ENCODE data around the gene ERGIC3.

ERGIC3 gene

GRCh38 chr20:35559042-35559693 is 17.3 kb downstream of the ERGIC3 start:
- no peak for DNase-seq (ENCODE audit: extremely low spot score, insufficient read length, low read depth)
- no peak for FAIRE-seq

GRCh38 chr20:35560105-35560511 is 18.2 kb downstream of the ERGIC3 start:
- no peak for FAIRE-seq
- no peak for DNase-seq (ENCODE audit: extremely low spot score, insufficient read length, low read depth)

DNA sequence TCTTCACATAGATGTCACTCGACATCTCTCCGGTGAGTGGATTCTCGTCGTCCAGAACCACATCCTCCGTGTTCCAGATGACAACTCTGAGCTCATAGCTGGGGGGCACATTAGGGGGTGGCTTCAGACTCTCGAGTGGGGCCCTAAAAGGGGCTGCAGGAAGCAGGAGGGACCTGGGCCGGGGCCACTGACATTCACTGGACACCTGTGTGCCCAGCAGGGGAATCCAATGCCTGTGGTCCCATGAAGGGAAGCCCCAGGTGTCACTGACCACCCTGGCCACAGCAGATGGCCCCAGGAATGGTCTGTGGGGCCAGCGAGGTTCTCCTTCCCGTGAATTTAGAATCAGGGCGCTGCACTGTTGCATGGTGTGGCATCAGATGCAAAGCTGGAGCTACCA is 18.7 kb downstream of the ERGIC3 start:
- DNase-seq (ENCODE audit: extremely low spot score, insufficient read length, low read depth) (no peak), FAIRE-seq (no peak)

- FAIRE-seq = no peak
These were observed 19.4 kb downstream of the ERGIC3 start for GRCh38 chr20:35561268-35561667.

DNA sequence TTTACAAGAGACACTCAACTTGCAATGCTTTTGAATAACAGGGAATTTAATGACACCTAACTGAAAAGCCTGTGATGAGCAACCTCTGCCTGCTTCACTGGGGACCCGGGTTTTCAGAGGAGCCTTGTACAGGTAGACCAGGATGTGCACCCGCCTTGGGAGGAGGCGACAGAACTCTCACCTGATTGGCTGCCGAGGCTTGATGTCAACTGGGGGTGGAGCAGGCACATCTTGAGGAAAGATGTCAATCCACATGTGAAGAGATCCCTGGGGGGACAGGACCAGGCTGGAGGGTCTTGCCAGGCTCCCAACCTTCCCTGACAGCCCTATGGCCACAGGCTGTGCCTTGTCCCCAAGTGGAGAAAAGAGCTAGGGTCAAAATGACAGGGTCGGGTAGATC is 19.8 kb downstream of the ERGIC3 start:
- FAIRE-seq (no peak), DNase-seq (ENCODE audit: extremely low spot score, insufficient read length, low read depth) (no peak)

More at GRCh38 chr20:35561268-35561667, 19.4 kb downstream of the ERGIC3 start:
- no peak for DNase-seq (ENCODE audit: extremely low spot score, insufficient read length, low read depth)

- DNase-seq (ENCODE audit: extremely low spot score, insufficient read length, low read depth) (no peak), FAIRE-seq (no peak)
These were observed 20.7 kb downstream of the ERGIC3 start for GRCh38 chr20:35562541-35563110.

DNA sequence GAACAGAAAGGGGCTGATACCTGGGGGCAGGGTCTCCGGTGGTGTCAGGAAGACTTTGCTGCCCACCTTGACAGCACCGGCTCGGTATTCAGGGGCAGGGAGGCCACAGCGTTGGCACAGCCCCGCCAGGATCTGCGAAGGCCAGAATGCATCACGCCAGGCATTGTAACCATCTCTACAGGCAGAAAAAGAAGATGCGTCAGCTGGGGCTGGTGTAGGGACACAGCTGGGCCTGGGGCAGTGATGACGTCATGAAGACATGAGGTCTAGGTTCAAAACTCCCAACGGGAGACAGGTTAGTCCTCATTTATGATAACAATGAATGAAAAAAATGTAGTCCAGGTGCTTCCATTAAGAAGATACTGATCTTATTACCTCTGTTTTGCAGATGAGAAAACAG is 22.0 kb downstream of the ERGIC3 start:
- DNase-seq (ENCODE audit: extremely low spot score, insufficient read length, low read depth) (no peak), FAIRE-seq (no peak)

DNA sequence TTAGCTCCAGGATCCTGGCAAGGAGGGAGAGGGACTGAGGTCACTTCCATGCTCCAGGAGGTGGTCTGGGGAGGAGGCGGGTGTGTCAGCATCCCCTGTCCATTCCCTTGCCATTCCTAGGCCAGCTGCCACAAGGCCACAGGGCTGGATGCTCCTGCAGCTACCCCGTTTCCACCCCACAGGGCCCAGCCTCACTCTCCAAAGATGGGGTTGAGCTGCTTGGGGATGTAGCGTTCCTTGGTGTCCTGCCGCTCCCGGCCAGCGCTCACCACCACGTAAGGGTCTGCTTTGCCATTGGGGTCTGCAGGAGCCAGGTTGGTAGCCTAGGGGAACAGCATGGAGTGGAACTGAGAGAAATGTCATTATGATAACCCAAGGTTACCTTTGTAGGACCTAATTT is 23.0 kb downstream of the ERGIC3 start:
- DNase-seq (ENCODE audit: extremely low spot score, insufficient read length, low read depth) = no peak
- FAIRE-seq = no peak

DNA sequence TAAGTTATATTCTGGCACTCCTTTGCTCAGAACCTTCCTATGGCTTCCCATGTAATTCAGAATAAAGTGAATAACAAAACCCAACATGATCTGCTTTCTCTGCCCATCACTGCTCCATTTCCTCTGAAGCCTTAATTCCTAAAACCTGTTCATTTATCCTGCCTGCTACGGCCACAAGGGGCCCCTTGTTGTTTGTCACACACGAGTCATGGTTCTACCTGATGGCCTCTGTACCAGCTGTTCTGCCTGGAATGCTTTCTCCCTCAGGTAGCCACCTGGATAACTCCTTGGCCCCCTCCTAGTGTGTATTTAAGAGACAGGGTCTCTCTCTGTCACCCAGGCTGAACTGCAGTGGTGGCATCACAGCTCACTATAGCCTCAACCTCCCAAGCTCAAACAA is 26.8 kb downstream of the ERGIC3 start:
- DNase-seq (ENCODE audit: extremely low spot score, insufficient read length, low read depth) (no peak), FAIRE-seq (no peak)

- no peak for FAIRE-seq
- DNase-seq (ENCODE audit: extremely low spot score, insufficient read length, low read depth) = no peak
These were observed 29.7 kb downstream of the ERGIC3 start for GRCh38 chr20:35571555-35571954.

DNA sequence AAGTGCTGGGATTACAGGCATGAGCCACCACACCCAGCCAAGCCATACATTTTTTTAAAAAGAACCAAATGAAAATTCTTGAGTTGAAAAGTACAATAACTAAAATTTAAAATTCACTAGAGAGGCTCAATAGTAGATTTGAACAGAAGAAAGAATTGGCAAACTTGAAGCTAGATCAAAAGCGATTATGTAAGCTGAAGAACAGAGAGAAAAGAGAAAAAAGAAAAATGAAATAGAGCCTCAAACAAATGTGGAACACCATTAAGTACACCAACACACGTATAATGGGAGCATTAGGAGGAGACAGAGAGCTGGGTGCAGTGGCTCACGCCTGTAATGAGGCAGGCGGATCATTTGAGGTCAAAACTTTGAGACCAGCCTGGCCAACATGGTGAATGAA is 31.0 kb downstream of the ERGIC3 start:
- no peak for FAIRE-seq
- DNase-seq (ENCODE audit: extremely low spot score, insufficient read length, low read depth) = no peak

DNA sequence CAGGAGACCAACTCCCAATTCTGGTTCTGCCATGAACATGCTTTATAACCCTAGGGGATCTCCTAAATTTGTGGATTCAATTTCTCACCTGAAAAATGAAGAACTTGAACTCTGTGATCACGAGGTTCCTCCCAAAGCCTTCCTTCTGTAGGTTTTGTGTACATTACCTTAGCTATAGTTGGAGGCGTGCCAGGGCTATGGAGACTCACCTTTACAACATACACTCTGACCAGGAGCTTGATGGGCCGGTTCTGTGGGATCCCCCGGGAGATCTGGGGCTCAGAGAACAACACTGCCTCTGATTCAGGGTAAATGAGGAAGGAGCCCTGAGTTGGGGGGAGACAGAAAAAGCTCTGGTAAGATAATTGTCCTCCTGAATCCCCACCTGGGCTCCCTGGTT is 34.1 kb downstream of the ERGIC3 start:
- no peak for DNase-seq (ENCODE audit: extremely low spot score, insufficient read length, low read depth)
- FAIRE-seq = no peak

- no peak for FAIRE-seq
- DNase-seq (ENCODE audit: extremely low spot score, insufficient read length, low read depth) = no peak
These were observed 34.9 kb downstream of the ERGIC3 start for GRCh38 chr20:35576816-35577215.

DNA sequence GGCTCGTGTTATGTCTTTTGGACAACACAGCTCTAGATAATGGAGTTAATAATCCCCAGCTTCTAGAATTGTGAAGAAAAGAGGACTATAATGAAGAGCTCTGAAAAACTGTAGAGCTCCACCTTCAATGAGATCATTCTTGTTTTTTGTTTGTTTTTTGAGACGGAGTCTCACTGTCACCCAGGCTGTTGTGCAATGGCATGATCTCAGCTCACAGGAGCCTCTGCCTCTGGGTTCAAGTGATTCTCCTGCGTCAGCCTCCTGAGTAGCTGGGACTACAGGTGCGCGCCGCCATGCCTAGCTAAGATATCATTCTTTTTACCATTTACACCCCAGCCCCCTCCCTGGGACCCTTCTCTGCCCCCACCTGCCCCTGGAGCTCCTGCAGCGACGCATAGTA is 36.6 kb downstream of the ERGIC3 start:
- no peak for DNase-seq (ENCODE audit: extremely low spot score, insufficient read length, low read depth)
- FAIRE-seq = no peak

DNA sequence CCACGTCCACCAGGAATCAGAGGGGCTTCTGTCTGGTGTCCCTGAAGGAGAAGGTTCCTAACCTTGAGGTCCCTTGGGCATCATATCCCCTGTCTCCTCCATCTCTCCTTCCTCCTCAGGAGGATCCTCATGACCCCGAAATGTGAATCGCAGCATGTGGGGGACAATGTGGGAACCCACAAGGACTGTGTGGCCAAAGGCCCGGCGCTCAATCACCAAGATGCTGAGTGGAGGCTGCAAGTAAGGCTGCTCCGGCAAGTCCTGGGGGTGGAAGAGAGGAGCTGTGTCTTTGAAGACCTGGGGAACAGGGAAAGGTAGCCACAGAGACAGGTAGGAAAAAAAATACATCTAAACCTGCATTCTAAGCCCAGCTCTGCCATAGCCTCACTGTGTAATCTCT is 37.3 kb downstream of the ERGIC3 start:
- FAIRE-seq (no peak), DNase-seq (ENCODE audit: extremely low spot score, insufficient read length, low read depth) (no peak)

- no peak for FAIRE-seq
- DNase-seq (ENCODE audit: extremely low spot score, insufficient read length, low read depth) = no peak
These were observed 40.3 kb downstream of the ERGIC3 start for GRCh38 chr20:35582131-35582530.

- FAIRE-seq (no peak), DNase-seq (ENCODE audit: extremely low spot score, insufficient read length, low read depth) (no peak)
These were observed 41.0 kb downstream of the ERGIC3 start for GRCh38 chr20:35582741-35583404.

GRCh38 chr20:35583636-35584560 is 42.0 kb downstream of the ERGIC3 start:
- no peak for DNase-seq (ENCODE audit: extremely low spot score, insufficient read length, low read depth)
- FAIRE-seq = no peak

DNA sequence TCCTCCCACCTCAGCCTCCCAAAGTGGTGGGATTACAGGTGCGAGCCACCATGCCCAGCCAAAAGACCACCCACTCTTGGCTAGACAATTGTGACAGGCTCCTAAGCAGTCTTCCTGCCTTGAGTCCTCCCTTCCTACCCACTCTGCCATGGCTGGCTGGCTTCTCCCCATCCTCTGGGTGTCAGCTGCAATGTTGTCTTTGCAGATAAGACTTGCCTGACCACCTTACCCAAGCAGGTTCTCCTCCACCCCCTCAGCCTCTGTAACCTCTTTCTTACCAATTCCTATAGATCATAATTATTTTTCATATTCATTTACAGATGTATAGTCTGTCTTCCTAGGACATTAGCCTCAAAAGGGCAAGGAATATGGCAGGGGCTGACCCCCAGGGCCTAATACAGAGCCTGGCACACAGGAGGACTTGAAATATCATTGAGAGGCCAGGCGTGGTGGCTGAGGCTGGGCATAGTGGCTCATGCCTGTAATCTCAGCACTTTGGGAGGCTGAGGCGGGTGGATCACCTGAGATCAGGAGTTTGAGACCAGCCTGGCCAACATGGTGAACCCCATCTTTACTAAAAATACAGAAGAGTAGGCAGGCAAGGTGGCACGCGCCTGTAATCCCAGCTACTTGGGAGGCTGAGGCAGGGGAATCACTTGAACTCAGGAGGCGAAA is 45.0 kb downstream of the ERGIC3 start:
- DNase-seq (ENCODE audit: extremely low spot score, insufficient read length, low read depth) (no peak), FAIRE-seq (no peak)

- DNase-seq (ENCODE audit: extremely low spot score, insufficient read length, low read depth) = no peak
- FAIRE-seq = no peak
These were observed 45.6 kb downstream of the ERGIC3 start for GRCh38 chr20:35587436-35587835.
